ENCODE results near the gene DOCK3. TPM values are rescaled to one million over a fixed set of nuclear protein-coding genes. Genes with fewer than 3 reads are reported as not detected.

Gene DOCK3
- total and polyA plus RNA-seq, 10 donors, result 0.08 to 2.1 (median 0.44) TPM

- H3K27me3 ChIP-seq (replicated peaks in 1 of 7), result peaks cover 0 to 9% (median 0%) of the 10 kb centered on the region in 7 donors
- H3K27ac ChIP-seq, result peak overlapping the region in 6 of 8 donors; percentile 10 to 85 (median 72)
- peak; percentile 84 for DNase-seq
- TF ChIP-seq POLR2AphosphoS5 (IDR thresholded peaks at IDR 0.05), result peak in 2 of 3 donors; percentile 21 to 36
- no peak for TF ChIP-seq CTCF (IDR thresholded peaks at IDR 0.05 in 8 of 11, conservative IDR thresholded peaks at IDR 0.05 in 3 of 11)
- no peaks in the 10 kb centered on the region for H3K36me3 ChIP-seq
- WGBS, 5 donors, result 27 to 39% (median 35%) methylated on average over 10 of the region's 10 CpGs
- intact Hi-C loops (cut with DNase I; ENCODE audit: low total_unique reads), result no loop called here
- H3K4me3 ChIP-seq, result peak overlapping the region in 1 of 8 donors; percentile 49
- H3K9me3 ChIP-seq, result peaks cover 0 to 4% (median 0%) of the 10 kb centered on the region in 8 donors
- H3K4me1 ChIP-seq, result peaks cover 0 to 21% (median 2%) of the 10 kb centered on the region in 6 donors
These were observed 350.3 kb downstream of the DOCK3 start for GRCh38 chr3:51024765-51025632.

- DNase-seq, result no peak
- TF ChIP-seq POLR2AphosphoS5 (IDR thresholded peaks at IDR 0.05) (no peak), CTCF (IDR thresholded peaks at IDR 0.05 in 8 of 11, conservative IDR thresholded peaks at IDR 0.05 in 3 of 11) (no peak), POLR2A (IDR thresholded peaks at IDR 0.05) (no peak)
- Histone ChIP-seq H3K9me3 (peaks cover 0 to 6% (median 0%) of the 10 kb centered on the region in 8 donors), H3K4me3 (no peak overlapping the region), H3K27ac (no peak overlapping the region), H3K27me3 (replicated peaks in 1 of 7) (peaks cover 0 to 11% (median 0%) of the 10 kb centered on the region in 7 donors), H3K36me3 (no peaks in the 10 kb centered on the region), H3K4me1 (no peaks in the 10 kb centered on the region)
- intact Hi-C loops (cut with DNase I; ENCODE audit: low total_unique reads), result no loop called here
- 66 to 83% (median 70%) methylated on average over 3 of the region's 3 CpGs for WGBS, 5 donors
These were observed 356.9 kb downstream of the DOCK3 start for GRCh38 chr3:51031666-51032065.

- no peak for DNase-seq
- H3K27me3 ChIP-seq (replicated peaks in 1 of 7), result peaks cover 0 to 7% (median 0%) of the 10 kb centered on the region in 7 donors
- H3K4me3 ChIP-seq, result no peak overlapping the region
- intact Hi-C loops (cut with DNase I; ENCODE audit: low total_unique reads), result no loop called here
- peaks cover 0 to 4% (median 0%) of the 10 kb centered on the region in 8 donors for H3K9me3 ChIP-seq
- H3K36me3 ChIP-seq, result no peaks in the 10 kb centered on the region
- TF ChIP-seq POLR2AphosphoS5 (IDR thresholded peaks at IDR 0.05), result no peak
- TF ChIP-seq POLR2A (IDR thresholded peaks at IDR 0.05), result no peak
- no peak overlapping the region for H3K27ac ChIP-seq
- H3K4me1 ChIP-seq, result no peaks in the 10 kb centered on the region
These were observed 360.9 kb downstream of the DOCK3 start for GRCh38 chr3:51035630-51036029.

- DNase-seq, result no peak
- TF ChIP-seq CTCF (IDR thresholded peaks at IDR 0.05 in 8 of 11, conservative IDR thresholded peaks at IDR 0.05 in 3 of 11) (no peak), POLR2A (IDR thresholded peaks at IDR 0.05) (no peak), POLR2AphosphoS5 (IDR thresholded peaks at IDR 0.05) (no peak)
- H3K4me1 ChIP-seq, result no peaks in the 10 kb centered on the region
- H3K27me3 ChIP-seq (replicated peaks in 1 of 7), result peaks cover 0 to 6% (median 0%) of the 10 kb centered on the region in 7 donors
- H3K36me3 ChIP-seq, result no peaks in the 10 kb centered on the region
- intact Hi-C loops (cut with DNase I; ENCODE audit: low total_unique reads), result no loop called here
- no peak overlapping the region for H3K27ac ChIP-seq
- 86 to 97% (median 95%) methylated on average over 1 of the region's 1 CpG for WGBS, 5 donors
- no peaks in the 10 kb centered on the region for H3K9me3 ChIP-seq
- no peak overlapping the region for H3K4me3 ChIP-seq
These were observed 370.3 kb downstream of the DOCK3 start for GRCh38 chr3:51044982-51045381.

Measured in spleen (tissue), 11 donors.